Neural cell (in vitro differentiated cells): ENCODE measurements around the gene PPP1R8. TPM values are rescaled to one million over a fixed set of nuclear protein-coding genes. Genes with fewer than 3 reads are reported as not detected.

Experiments
- H2AFZ ChIP-seq: fragments of 200-600, 300-800 bp; sonication (generic), shearing (Covaris generic); 2 replicates; pipeline ENCODE4 v1.6.0; 2014; ENCODE audit warnings: low read depth, mild to moderate bottlenecking, antibody characterized with exemption, low read length, moderate library complexity
- H3F3A ChIP-seq: fragments of 200-600 bp; shearing (Covaris generic); 2 replicates; pipeline ENCODE4 v1.6.1; 2016; ENCODE audit warnings: mild to moderate bottlenecking, moderate library complexity, mixed read lengths, antibody characterized with exemption, low read length; ENCODE audit not compliant: insufficient read depth, poor library complexity, severe bottlenecking
- H3K27ac ChIP-seq: fragments of 200-600, 300-800 bp; sonication (generic), shearing (Covaris generic); 2 replicates; pipeline ENCODE4 v1.5.1; 2014; ENCODE audit warnings: mild to moderate bottlenecking, low read length, moderate library complexity
- H3K27me3 ChIP-seq: fragments of 300-800, 200-600 bp; sonication (generic), shearing (Covaris generic); 2 replicates; pipeline ENCODE4 v1.6.0; 2014; ENCODE audit warnings: mild to moderate bottlenecking, low read depth, low read length, moderate library complexity; ENCODE audit not compliant: insufficient read depth
- H3K36me3 ChIP-seq: fragments of 300-800, 200-600 bp; sonication (generic), shearing (Covaris generic); 2 replicates; pipeline ENCODE4 v1.5.1; 2014; ENCODE audit warnings: mild to moderate bottlenecking, antibody characterized with exemption, low read length, moderate library complexity; ENCODE audit not compliant: insufficient read depth
- H3K4me2 ChIP-seq: fragments of 300-800, 200-600 bp; sonication (generic), shearing (Covaris generic); 2 replicates; pipeline ENCODE4 v1.6.0; 2014; ENCODE audit warnings: mild to moderate bottlenecking, low read length
- H3K4me3 ChIP-seq: fragments of 300-800, 200-600 bp; sonication (generic), shearing (Covaris generic); 2 replicates; pipeline ENCODE4 v1.5.1; 2014; ENCODE audit warnings: mild to moderate bottlenecking, low read length, moderate library complexity
- H3K79me2 ChIP-seq: fragments of 200-600 bp; shearing (Covaris generic); replicated peaks from 2 replicates; pipeline ENCODE4 v1.6.0; 2014; ENCODE audit warnings: mild to moderate bottlenecking, low read length, moderate library complexity; ENCODE audit not compliant: insufficient read depth
- H3K9ac ChIP-seq: fragments of 300-800, 200-600 bp; sonication (generic), shearing (Covaris generic); 2 replicates; pipeline ENCODE4 v1.6.1; 2016; ENCODE audit warnings: mild to moderate bottlenecking, low read length, mixed read lengths
- H3K9me2 ChIP-seq: fragments of 200-600 bp; shearing (Covaris generic); 2 replicates; pipeline ENCODE4 v1.6.1; 2016; ENCODE audit warnings: mild to moderate bottlenecking, low read length, mixed read lengths; ENCODE audit not compliant: insufficient read depth
- H3K9me3 ChIP-seq: fragments of 200-600, 300-800 bp; sonication (generic), shearing (Covaris generic); 2 replicates; pipeline ENCODE4 v1.6.1; 2016; ENCODE audit warnings: mild to moderate bottlenecking, mixed run types, low read length, moderate library complexity, mixed read lengths
- H4K20me1 ChIP-seq: fragments of 200-600 bp; shearing (Covaris generic); 2 replicates; pipeline ENCODE4 v1.6.1; 2016; ENCODE audit warnings: mild to moderate bottlenecking, mixed run types; ENCODE audit not compliant: insufficient read depth
- EP300 ChIP-seq: fragments of 450-650 bp; conservative IDR thresholded peaks from 2 replicates; pipeline ENCODE4 v1.6.1; 2014; ENCODE audit warnings: antibody characterized with exemption, mild to moderate bottlenecking, moderate library complexity; ENCODE audit not compliant: poor library complexity, severe bottlenecking
- EZH2 ChIP-seq: fragments of 200-600, 300-800 bp; shearing (Covaris generic), sonication (generic); IDR thresholded peaks from 2 replicates; pipeline ENCODE4 v1.6.1; 2014; ENCODE audit warnings: antibody characterized with exemption, low read length, borderline replicate concordance, mild to moderate bottlenecking; ENCODE audit not compliant: insufficient read depth, poor library complexity, severe bottlenecking
- MXI1 ChIP-seq: fragments of 450-650 bp; conservative IDR thresholded peaks from 2 replicates; pipeline ENCODE4 v1.6.1; 2014; ENCODE audit warnings: antibody characterized with exemption, mild to moderate bottlenecking; ENCODE audit not compliant: poor library complexity, severe bottlenecking
- POLR2AphosphoS5 ChIP-seq: IDR thresholded peaks from 2 replicates; pipeline ENCODE4 v1.6.1; 2012
- RAD21 ChIP-seq: fragments of 450-650 bp; conservative IDR thresholded peaks from 2 replicates; pipeline ENCODE4 v1.6.1; 2014; ENCODE audit warnings: antibody characterized with exemption, mild to moderate bottlenecking, moderate library complexity
- SMC3 ChIP-seq: fragments of 450-650 bp; conservative IDR thresholded peaks from 2 replicates; pipeline ENCODE4 v1.6.1; 2014; ENCODE audit warnings: antibody characterized with exemption, mild to moderate bottlenecking, moderate library complexity; ENCODE audit not compliant: poor library complexity
- TAF1 ChIP-seq: IDR thresholded peaks from 2 replicates; pipeline ENCODE4 v1.6.1; 2012; ENCODE audit warnings: low read depth
- polyA plus RNA-seq: library from polyadenylated mRNA; depleted of rRNA; stranded (reverse); fragments of >200 nt; gene quantifications from 2 replicates; pipeline ENCODE4 v1.2.3, GENCODE V29; 2014
- TF ChIP-seq, protein P1 (sequence below): fragments of 450-650 bp; IDR thresholded peaks from 2 replicates; pipeline ENCODE4 v1.5.1; 2014; ENCODE audit warnings: antibody characterized with exemption, mild to moderate bottlenecking, moderate library complexity; ENCODE audit not compliant: poor library complexity, severe bottlenecking
- TF ChIP-seq, protein P2 (sequence below): IDR thresholded peaks from 2 replicates; pipeline ENCODE4 v1.6.1; 2012; ENCODE audit warnings: borderline replicate concordance

Gene PPP1R8
- polyA plus RNA-seq, 1 donor from 2014 or later = 90.1 TPM

DNA sequence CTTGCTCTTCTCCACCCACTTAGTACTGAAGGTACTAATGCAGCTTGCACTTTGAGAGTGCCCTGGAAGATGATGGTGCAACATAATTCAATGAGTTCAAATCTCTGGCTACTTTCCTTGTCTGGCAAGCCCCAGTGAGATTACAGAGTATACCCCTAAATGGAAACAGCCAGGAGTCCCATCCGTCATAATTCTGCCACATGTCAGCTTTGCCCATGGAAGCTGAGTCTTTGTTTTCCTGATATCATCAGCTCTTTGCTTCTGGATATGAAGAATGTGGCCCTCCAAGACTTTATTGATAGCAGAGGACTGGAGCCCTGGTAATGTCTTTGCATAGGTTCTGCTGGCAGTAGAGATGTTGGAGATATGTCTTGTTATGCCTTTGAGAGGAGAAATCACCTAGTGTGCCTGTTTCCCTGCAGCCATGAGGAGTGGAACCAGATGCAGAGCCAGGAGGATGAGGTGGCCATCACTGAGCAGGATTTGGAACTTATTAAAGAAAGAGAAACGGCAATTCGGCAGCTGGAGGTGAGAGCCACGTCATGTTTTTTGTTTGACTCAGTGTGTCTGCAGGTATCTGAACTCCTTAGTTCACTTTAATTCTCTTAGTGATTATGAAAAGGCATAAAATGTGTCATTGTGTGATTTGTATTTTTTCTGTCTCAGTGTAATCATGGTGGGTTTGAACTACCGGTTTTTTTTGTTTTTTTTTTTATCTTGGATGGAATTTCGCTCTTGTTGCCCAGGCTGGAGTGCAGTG lies 18.7 kb upstream of the PPP1R8 start:
- H3K4me2 ChIP-seq = no peak overlapping the region
- H3F3A ChIP-seq = no peaks in the 10 kb centered on the region
- H2AFZ ChIP-seq = no peak overlapping the region
- H3K9me3 ChIP-seq = no peaks in the 10 kb centered on the region
- H3K9ac ChIP-seq = no peak overlapping the region
- no peaks in the 10 kb centered on the region for H3K79me2 ChIP-seq
- H4K20me1 ChIP-seq = no peaks in the 10 kb centered on the region
- no peak overlapping the region for H3K4me3 ChIP-seq
- H3K9me2 ChIP-seq = no peaks in the 10 kb centered on the region
- no peak overlapping the region for H3K27ac ChIP-seq
- no peaks in the 10 kb centered on the region for H3K36me3 ChIP-seq
- TF ChIP-seq SMC3 = no peak
- TF ChIP-seq, protein P1, sequence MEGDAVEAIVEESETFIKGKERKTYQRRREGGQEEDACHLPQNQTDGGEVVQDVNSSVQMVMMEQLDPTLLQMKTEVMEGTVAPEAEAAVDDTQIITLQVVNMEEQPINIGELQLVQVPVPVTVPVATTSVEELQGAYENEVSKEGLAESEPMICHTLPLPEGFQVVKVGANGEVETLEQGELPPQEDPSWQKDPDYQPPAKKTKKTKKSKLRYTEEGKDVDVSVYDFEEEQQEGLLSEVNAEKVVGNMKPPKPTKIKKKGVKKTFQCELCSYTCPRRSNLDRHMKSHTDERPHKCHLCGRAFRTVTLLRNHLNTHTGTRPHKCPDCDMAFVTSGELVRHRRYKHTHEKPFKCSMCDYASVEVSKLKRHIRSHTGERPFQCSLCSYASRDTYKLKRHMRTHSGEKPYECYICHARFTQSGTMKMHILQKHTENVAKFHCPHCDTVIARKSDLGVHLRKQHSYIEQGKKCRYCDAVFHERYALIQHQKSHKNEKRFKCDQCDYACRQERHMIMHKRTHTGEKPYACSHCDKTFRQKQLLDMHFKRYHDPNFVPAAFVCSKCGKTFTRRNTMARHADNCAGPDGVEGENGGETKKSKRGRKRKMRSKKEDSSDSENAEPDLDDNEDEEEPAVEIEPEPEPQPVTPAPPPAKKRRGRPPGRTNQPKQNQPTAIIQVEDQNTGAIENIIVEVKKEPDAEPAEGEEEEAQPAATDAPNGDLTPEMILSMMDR = no peak
- H3K27me3 ChIP-seq = no peaks in the 10 kb centered on the region

DNA sequence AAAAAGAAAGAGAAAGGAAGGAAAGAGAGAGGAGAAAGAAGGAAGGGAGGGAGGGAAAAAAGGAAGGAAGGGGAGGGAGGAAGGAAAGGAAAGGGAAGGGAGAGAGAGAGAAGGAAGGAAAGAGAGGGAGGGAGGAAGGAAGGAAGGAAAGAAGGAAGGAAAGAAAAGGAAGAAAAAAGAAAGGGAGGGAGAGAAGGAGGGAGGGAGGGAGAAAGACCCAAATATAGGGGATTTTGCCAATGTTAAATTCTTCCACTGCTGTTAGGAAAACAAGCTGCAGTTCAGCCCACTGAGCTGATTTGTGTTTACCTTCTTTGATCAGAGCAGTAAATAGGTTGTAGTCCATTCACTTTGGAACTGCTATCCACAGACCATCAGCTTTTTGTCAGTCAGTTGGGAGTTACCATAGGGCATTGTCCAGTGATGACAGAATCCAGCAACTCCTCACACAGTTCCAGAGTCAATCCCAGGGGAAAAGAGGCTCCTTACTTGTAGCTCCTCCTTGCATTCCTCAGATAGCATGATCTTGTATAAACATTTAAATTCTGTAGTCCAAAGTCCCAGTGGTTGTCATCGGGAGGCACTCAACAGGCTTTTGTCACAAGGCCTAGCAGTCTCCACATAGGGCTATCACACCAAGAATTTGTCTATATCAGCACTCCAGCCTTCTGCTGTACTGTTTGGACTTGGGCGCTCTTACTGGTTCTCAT lies 13.5 kb upstream of the PPP1R8 start:
- Histone ChIP-seq H3K36me3 (no peaks in the 10 kb centered on the region), H3K4me2 (no peak overlapping the region), H3K27ac (no peak overlapping the region)

More for the DNA sequence above, 13.5 kb upstream of the PPP1R8 start:
- no peaks in the 10 kb centered on the region for H3K79me2 ChIP-seq
- no peak for TF ChIP-seq TAF1
- TF ChIP-seq, protein P1 = no peak
- no peak for TF ChIP-seq EZH2
- TF ChIP-seq EP300 = no peak
- TF ChIP-seq POLR2AphosphoS5 = no peak
- TF ChIP-seq, protein P2, sequence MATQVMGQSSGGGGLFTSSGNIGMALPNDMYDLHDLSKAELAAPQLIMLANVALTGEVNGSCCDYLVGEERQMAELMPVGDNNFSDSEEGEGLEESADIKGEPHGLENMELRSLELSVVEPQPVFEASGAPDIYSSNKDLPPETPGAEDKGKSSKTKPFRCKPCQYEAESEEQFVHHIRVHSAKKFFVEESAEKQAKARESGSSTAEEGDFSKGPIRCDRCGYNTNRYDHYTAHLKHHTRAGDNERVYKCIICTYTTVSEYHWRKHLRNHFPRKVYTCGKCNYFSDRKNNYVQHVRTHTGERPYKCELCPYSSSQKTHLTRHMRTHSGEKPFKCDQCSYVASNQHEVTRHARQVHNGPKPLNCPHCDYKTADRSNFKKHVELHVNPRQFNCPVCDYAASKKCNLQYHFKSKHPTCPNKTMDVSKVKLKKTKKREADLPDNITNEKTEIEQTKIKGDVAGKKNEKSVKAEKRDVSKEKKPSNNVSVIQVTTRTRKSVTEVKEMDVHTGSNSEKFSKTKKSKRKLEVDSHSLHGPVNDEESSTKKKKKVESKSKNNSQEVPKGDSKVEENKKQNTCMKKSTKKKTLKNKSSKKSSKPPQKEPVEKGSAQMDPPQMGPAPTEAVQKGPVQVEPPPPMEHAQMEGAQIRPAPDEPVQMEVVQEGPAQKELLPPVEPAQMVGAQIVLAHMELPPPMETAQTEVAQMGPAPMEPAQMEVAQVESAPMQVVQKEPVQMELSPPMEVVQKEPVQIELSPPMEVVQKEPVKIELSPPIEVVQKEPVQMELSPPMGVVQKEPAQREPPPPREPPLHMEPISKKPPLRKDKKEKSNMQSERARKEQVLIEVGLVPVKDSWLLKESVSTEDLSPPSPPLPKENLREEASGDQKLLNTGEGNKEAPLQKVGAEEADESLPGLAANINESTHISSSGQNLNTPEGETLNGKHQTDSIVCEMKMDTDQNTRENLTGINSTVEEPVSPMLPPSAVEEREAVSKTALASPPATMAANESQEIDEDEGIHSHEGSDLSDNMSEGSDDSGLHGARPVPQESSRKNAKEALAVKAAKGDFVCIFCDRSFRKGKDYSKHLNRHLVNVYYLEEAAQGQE = no peak
- no peak for TF ChIP-seq MXI1
- no peak for TF ChIP-seq SMC3
- no peak for TF ChIP-seq RAD21
- H4K20me1 ChIP-seq = no peaks in the 10 kb centered on the region
- H3K9me2 ChIP-seq = no peaks in the 10 kb centered on the region
- H3F3A ChIP-seq = no peaks in the 10 kb centered on the region
- no peak overlapping the region for H2AFZ ChIP-seq
- no peaks in the 10 kb centered on the region for H3K27me3 ChIP-seq
- H3K4me3 ChIP-seq = no peak overlapping the region
- no peak overlapping the region for H3K9ac ChIP-seq
- H3K9me3 ChIP-seq = no peaks in the 10 kb centered on the region
